Right atrium auricular region (tissue), 2 donors: ENCODE data around the gene OR4D1. TPM values are rescaled to one million over a fixed set of nuclear protein-coding genes. Genes with fewer than 3 reads are reported as not detected.

Source experiments
- DNase-seq: peaks from one replicate; pipeline ENCODE4 v3.0.0-alpha.2; 2019; ENCODE audit warnings: low spot score
- H3K27ac ChIP-seq, 2 donors: fragments of 200-600 bp; sonication (generic); 1 replicate in 1 of 2; 2 replicates in 1 of 2; pipeline ENCODE4 v1.5.1; 2016 to 2019
- H3K27me3 ChIP-seq, 2 donors: fragments of 200-600 bp; sonication (generic); one replicate each; pipeline versions ENCODE4 v1.5.1 to v1.6.0; 2017 to 2019
- H3K36me3 ChIP-seq: fragments of 200-600 bp; sonication (generic); one replicate; pipeline ENCODE4 v1.5.1; 2016
- H3K4me1 ChIP-seq, 2 donors: fragments of 200-600 bp; sonication (generic); one replicate each; pipeline versions ENCODE4 v1.5.1 to v1.6.0; 2017 to 2019
- H3K4me3 ChIP-seq, 2 donors: fragments of 200-600 bp; sonication (generic); 1 replicate in 1 of 2; 2 replicates in 1 of 2; pipeline ENCODE4 v1.5.1; 2017 to 2019; ENCODE audit warnings: mild to moderate bottlenecking in 1 of 2, moderate library complexity in 1 of 2
- H3K9me3 ChIP-seq, 2 donors: fragments of 200-600 bp; sonication (generic); one replicate each; pipeline ENCODE4 v1.5.1; 2019
- total RNA-seq, 2 donors: library from RNA; depleted of rRNA; stranded (reverse); fragments of >200 nt; gene quantifications; one replicate each; pipeline ENCODE4 v1.1.0, GENCODE V29; 2016
- TF ChIP-seq, protein P1 (sequence below), 2 donors: fragments of 200-600 bp; sonication (generic); IDR thresholded peaks; one replicate each; pipeline ENCODE4 v1.5.1; 2019; ENCODE audit warnings: antibody characterized with exemption in 2 of 2

OR4D1 gene
- total RNA-seq, 2 donors from 2014 or later, result not detected

DNA sequence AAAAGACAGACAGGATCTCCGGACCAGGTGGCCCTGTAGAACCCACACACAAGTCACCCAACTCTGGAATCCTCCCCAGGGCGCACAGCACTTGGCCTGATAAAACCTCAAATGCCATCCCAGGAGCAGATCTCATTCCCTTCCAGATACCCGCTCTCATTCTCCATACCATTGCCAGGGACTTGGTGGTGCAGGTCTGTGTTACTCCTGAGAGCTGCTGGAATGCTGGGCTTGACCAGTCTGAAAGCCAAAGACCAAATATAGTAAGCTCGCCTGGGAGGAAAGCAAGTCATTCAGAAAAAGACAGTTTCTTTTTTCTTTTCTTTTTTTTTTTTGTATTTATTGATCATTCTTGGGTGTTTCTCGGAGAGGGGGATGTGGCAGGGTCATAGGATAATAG, 60.2 kb downstream of the OR4D1 start:
- no peaks in the 10 kb centered on the region for H3K27me3 ChIP-seq
- H3K36me3 ChIP-seq, result peaks cover 52% of the 10 kb centered on the region
- no peak for DNase-seq

More for the DNA sequence above, 60.2 kb downstream of the OR4D1 start:
- Histone ChIP-seq H3K27ac (no peak overlapping the region), H3K4me1 (no peaks in the 10 kb centered on the region), H3K4me3 (no peak overlapping the region), H3K9me3 (no peaks in the 10 kb centered on the region)
- TF ChIP-seq, protein P1, sequence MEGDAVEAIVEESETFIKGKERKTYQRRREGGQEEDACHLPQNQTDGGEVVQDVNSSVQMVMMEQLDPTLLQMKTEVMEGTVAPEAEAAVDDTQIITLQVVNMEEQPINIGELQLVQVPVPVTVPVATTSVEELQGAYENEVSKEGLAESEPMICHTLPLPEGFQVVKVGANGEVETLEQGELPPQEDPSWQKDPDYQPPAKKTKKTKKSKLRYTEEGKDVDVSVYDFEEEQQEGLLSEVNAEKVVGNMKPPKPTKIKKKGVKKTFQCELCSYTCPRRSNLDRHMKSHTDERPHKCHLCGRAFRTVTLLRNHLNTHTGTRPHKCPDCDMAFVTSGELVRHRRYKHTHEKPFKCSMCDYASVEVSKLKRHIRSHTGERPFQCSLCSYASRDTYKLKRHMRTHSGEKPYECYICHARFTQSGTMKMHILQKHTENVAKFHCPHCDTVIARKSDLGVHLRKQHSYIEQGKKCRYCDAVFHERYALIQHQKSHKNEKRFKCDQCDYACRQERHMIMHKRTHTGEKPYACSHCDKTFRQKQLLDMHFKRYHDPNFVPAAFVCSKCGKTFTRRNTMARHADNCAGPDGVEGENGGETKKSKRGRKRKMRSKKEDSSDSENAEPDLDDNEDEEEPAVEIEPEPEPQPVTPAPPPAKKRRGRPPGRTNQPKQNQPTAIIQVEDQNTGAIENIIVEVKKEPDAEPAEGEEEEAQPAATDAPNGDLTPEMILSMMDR (IDR thresholded peaks at IDR 0.05), result no peak

Other genes with a start within 250 kb of the OR4D1 start
- 10 to 100 TPM; 32.5 to 33.3 TPM for gene CUEDC1, start 193.0 kb upstream of the OR4D1 start, total RNA-seq
- gene VEZF1, start 160.1 kb upstream of the OR4D1 start, total RNA-seq, result 10 to 100 TPM; 65.9 to 77.1 TPM
- 100 to 1,000 TPM in 1 of 2 donors, 10 to 100 TPM in 1; 70.6 to 101 TPM for gene SRSF1, start 141.1 kb upstream of the OR4D1 start, total RNA-seq
- gene DYNLL2, start 65.0 kb upstream of the OR4D1 start, total RNA-seq, result 10 to 100 TPM; 27.7 to 27.9 TPM
- gene OR4D2, start 18.6 kb downstream of the OR4D1 start, total RNA-seq, result not detected
- not detected for gene EPX, start 44.3 kb downstream of the OR4D1 start, total RNA-seq
- gene MKS1, start 70.9 kb downstream of the OR4D1 start, total RNA-seq, result 1 to 10 TPM; 4.8 to 6.4 TPM
- not detected for gene LPO, start 90.2 kb downstream of the OR4D1 start, total RNA-seq
- gene MPO, start 132.6 kb downstream of the OR4D1 start, total RNA-seq, result under 1 TPM; 0.12 to 0.30 TPM
- 1 to 10 TPM; 6.1 to 8.5 TPM for gene TSPOAP1, start 180.4 kb downstream of the OR4D1 start, total RNA-seq
- 10 to 100 TPM; 50.0 to 51.4 TPM for gene SUPT4H1, start 203.8 kb downstream of the OR4D1 start, total RNA-seq